Nephron progenitor cell (in vitro differentiated cells): Measurements from ENCODE around the gene NDST1.

Source experiments
- DNase-seq: peaks from one replicate; pipeline ENCODE4 v3.0.0; 2021
- H3K27ac Mint-ChIP-seq: 2 replicates; pipeline ENCODE4 v1.8.0; 2021; ENCODE audit warnings: mild to moderate bottlenecking, moderate library complexity, mixed read lengths
- H3K27me3 Mint-ChIP-seq: 2 replicates; pipeline ENCODE4 v1.8.0; 2021; ENCODE audit warnings: mild to moderate bottlenecking, low read depth, mixed read lengths; ENCODE audit not compliant: poor library complexity
- H3K36me3 Mint-ChIP-seq: 2 replicates; pipeline ENCODE4 v1.8.0; 2021; ENCODE audit warnings: low read depth, mixed read lengths
- H3K4me1 Mint-ChIP-seq: 2 replicates; pipeline ENCODE4 v1.8.0; 2021; ENCODE audit warnings: mixed read lengths
- H3K4me3 Mint-ChIP-seq: 2 replicates; pipeline ENCODE4 v1.8.0; 2021; ENCODE audit warnings: mild to moderate bottlenecking, moderate library complexity, mixed read lengths
- H3K9me3 Mint-ChIP-seq: 2 replicates; pipeline ENCODE4 v1.8.0; 2021; ENCODE audit warnings: mild to moderate bottlenecking, moderate library complexity, mixed read lengths
- TF ChIP-seq, protein P1 (sequence below): fragments of 200-600 bp; sonication (generic); IDR thresholded peaks from 2 replicates; pipeline ENCODE4 v1.5.0; 2021; ENCODE audit warnings: antibody characterized with exemption

NDST1 gene

DNA sequence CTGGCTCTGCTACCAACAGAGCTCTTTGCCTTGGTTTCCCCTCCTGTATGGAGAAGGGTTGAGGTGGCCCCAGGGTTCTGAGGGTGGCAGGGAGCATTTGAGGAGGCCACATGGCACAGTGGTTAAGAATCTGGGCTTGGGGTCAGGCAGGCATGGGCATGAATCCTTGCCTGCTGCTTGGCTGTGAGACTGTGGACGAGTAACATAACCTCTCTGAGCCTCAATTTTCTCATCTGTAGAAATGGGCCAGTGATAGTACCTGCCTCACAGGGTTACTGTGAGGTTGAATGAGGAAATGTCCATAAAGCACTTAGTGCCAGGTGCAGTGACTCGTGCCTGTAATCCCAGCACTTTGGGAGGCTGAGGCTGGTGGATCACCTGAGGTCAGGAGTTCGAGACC is 5.1 kb upstream of the NDST1 start:
- no peaks in the 10 kb centered on the region for H3K9me3 Mint-ChIP-seq

DNA sequence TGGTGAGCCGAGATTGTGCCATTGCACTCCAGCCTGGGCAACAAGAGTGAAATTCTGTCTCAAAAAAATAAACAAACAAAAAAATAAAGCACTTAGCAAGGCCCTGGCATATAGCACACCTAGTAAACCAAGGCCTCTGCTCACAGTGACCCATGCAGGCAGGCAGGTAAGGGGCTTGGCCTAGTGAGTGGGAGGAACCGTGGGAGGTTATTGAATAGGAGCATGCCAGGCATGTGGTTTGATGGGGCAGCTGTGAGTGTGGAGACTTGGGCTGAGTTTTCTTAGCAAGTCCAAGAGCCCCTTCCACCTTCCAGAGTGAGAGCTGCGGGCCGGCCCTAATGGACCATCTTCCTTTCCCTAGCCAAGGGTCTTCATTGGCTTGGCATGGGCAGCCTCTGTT is 4.5 kb upstream of the NDST1 start:
- Mint-ChIP-seq H3K4me1 (peaks cover 76% of the 10 kb centered on the region), H3K36me3 (no peaks in the 10 kb centered on the region), H3K9me3 (no peaks in the 10 kb centered on the region), H3K27ac (no peak overlapping the region), H3K4me3 (no peak overlapping the region), H3K27me3 (no peaks in the 10 kb centered on the region)
- TF ChIP-seq, protein P1, sequence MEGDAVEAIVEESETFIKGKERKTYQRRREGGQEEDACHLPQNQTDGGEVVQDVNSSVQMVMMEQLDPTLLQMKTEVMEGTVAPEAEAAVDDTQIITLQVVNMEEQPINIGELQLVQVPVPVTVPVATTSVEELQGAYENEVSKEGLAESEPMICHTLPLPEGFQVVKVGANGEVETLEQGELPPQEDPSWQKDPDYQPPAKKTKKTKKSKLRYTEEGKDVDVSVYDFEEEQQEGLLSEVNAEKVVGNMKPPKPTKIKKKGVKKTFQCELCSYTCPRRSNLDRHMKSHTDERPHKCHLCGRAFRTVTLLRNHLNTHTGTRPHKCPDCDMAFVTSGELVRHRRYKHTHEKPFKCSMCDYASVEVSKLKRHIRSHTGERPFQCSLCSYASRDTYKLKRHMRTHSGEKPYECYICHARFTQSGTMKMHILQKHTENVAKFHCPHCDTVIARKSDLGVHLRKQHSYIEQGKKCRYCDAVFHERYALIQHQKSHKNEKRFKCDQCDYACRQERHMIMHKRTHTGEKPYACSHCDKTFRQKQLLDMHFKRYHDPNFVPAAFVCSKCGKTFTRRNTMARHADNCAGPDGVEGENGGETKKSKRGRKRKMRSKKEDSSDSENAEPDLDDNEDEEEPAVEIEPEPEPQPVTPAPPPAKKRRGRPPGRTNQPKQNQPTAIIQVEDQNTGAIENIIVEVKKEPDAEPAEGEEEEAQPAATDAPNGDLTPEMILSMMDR = no peak
- DNase-seq = no peak

More for the DNA sequence above, 5.1 kb upstream of the NDST1 start:
- H3K4me3 Mint-ChIP-seq = no peak overlapping the region
- peaks cover 76% of the 10 kb centered on the region for H3K4me1 Mint-ChIP-seq
- H3K27me3 Mint-ChIP-seq = no peaks in the 10 kb centered on the region
- H3K27ac Mint-ChIP-seq = no peak overlapping the region
- H3K36me3 Mint-ChIP-seq = no peaks in the 10 kb centered on the region
- TF ChIP-seq, protein P1 = no peak
- no peak for DNase-seq

DNA sequence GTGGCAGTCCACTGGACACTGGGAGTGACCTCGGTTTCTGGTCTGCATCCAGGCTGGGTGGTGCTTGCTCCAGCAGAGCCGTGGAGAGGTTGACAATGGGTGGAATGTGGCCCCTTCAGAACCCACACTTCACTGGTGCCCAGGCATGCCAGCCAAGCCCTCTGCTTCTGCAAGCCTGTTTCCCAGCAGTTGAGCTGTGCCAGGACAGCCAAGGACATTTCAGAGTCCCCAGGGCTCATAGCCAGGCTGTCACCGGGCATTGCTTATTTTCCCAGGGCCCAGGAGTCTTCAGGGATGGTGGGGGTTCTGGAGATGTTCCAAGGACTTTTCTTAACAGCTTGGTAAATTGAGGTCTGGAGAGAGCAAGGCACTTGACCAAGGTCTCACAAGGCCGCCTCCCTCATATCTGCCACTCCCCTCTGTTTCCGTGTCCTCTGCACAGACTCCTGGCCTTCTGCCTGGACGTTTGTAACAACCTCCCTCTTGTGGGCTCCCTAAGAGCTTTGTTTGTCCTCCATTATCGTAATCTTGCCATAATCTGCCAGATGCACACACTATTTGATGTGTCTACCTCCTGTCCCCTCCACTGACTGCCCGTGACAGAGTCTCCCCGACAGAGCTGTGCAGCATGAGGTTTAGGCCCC is 3.8 kb upstream of the NDST1 start:
- DNase-seq = no peak
- Mint-ChIP-seq H3K27ac (peak overlapping the region; percentile 27), H3K4me3 (no peak overlapping the region), H3K4me1 (peaks cover 76% of the 10 kb centered on the region), H3K27me3 (no peaks in the 10 kb centered on the region), H3K9me3 (no peaks in the 10 kb centered on the region), H3K36me3 (no peaks in the 10 kb centered on the region)
- TF ChIP-seq, protein P1 = no peak

DNA sequence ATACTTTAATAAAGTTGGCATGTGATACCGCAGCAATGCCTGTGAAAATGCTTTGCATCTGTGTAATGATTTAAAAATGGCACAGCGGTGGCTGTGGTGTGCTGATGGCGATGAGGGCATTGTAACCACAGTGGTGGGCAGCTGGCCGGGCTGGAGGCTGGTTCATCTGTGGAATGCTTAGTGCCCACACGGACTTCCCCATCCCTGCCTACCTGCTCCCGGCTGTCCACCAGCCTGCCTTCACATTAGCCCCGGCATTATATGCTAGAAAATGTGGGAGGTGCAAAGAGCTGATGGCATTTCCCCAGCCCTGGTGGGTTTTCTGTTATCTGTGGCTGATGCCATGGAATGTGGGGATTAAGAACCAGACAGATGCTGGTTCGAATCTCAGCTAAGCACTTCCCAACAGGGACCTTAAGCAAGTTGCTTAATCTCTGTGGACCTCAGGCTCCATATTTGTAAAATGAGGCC is 2.9 kb upstream of the NDST1 start:
- Mint-ChIP-seq H3K9me3 (no peaks in the 10 kb centered on the region), H3K27ac (no peak overlapping the region), H3K4me3 (no peak overlapping the region), H3K4me1 (peaks cover 73% of the 10 kb centered on the region), H3K27me3 (no peaks in the 10 kb centered on the region), H3K36me3 (no peaks in the 10 kb centered on the region)
- no peak for DNase-seq
- TF ChIP-seq, protein P1 = no peak

DNA sequence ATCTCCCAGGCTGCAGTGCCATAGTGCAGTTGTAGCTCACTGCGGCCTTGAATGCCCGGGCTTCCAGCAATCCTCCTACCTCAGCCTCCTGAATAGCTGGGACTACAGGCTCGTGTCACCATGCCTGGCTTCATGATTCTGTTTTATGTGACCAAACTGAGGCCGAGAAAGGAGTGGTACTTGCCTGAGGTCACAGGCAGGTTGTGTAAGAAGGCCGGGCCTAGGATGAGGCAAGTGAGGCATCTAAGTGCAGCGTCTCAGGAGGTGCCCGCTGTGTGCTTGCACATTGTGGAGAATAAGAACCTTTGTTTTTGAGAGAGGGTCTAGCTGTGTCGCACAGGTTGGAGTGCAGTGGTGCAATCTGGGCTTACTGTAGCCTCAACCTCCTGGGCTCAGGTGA is 2.1 kb upstream of the NDST1 start:
- Mint-ChIP-seq H3K4me3 (no peak overlapping the region), H3K27ac (no peak overlapping the region), H3K27me3 (no peaks in the 10 kb centered on the region), H3K9me3 (no peaks in the 10 kb centered on the region), H3K36me3 (no peaks in the 10 kb centered on the region), H3K4me1 (peaks cover 73% of the 10 kb centered on the region)
- TF ChIP-seq, protein P1 = no peak
- no peak for DNase-seq
